ENCODE results near the gene EPB41L3. TPM values are rescaled to one million over a fixed set of nuclear protein-coding genes. Genes with fewer than 3 reads are reported as not detected.
A peak's percentile ranks its signal among the peaks of the same experiment; 100 is the strongest.

Gene EPB41L3
- total RNA-seq, 1 donor from 2014 or later: 58.1 TPM

DNA sequence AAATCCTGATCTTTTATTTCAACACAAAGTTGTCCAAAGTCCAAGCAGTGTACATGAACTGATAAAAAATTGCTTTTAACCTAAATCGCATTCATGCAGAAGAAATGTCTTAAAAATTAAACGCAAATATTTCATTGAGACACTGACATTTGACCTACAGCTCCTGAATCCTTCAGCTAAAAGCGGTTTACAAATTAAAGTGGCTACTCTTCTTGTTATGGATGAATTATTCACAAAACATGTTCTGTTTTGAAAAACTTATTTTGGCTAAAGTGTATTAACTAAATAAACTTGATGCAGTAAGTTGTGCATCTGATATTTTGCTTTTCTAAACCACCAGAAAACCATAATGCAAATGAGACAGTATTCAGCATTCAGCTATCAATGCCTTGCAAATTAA lies 2.2 kb downstream of the EPB41L3 start:
- Mint-ChIP-seq H3K27ac (no peak overlapping the region), H3K9me3 (no peaks in the 10 kb centered on the region), H3K4me1 (ENCODE audit: unreplicated experiment) (peaks cover 26% of the 10 kb centered on the region), H3K27me3 (peaks cover 29% of the 10 kb centered on the region), H3K36me3 (no peaks in the 10 kb centered on the region), H3K4me3 (peak overlapping the region; percentile 92)
- no peak for DNase-seq (ENCODE audit: extremely low spot score, unreplicated experiment)
- TF ChIP-seq, protein P1, sequence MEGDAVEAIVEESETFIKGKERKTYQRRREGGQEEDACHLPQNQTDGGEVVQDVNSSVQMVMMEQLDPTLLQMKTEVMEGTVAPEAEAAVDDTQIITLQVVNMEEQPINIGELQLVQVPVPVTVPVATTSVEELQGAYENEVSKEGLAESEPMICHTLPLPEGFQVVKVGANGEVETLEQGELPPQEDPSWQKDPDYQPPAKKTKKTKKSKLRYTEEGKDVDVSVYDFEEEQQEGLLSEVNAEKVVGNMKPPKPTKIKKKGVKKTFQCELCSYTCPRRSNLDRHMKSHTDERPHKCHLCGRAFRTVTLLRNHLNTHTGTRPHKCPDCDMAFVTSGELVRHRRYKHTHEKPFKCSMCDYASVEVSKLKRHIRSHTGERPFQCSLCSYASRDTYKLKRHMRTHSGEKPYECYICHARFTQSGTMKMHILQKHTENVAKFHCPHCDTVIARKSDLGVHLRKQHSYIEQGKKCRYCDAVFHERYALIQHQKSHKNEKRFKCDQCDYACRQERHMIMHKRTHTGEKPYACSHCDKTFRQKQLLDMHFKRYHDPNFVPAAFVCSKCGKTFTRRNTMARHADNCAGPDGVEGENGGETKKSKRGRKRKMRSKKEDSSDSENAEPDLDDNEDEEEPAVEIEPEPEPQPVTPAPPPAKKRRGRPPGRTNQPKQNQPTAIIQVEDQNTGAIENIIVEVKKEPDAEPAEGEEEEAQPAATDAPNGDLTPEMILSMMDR (conservative IDR thresholded peaks at IDR 0.05): no peak

DNA sequence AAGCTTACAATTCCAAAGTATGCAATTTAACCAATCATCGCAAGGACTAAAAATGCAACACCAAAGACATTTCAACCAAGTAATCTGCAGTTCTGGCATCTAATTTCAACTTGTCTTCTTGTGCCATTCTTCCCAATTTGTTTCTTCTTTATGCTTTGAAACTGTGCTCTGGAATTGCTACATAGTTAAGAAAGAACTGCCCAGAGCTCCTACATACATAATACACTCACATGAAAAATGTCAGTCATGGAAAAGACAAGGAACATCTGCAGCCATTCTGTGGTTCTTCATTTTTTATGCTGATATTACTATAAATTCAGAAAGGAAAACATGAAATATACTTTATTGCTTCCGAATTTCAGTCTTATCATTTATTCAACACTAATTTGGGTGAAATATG lies 4.4 kb downstream of the EPB41L3 start:
- H3K27me3 Mint-ChIP-seq: peaks cover 20% of the 10 kb centered on the region
- H3K4me3 Mint-ChIP-seq: no peak overlapping the region
- H3K27ac Mint-ChIP-seq: no peak overlapping the region
- peaks cover 4% of the 10 kb centered on the region for H3K36me3 Mint-ChIP-seq
- H3K4me1 Mint-ChIP-seq (ENCODE audit: unreplicated experiment): peaks cover 26% of the 10 kb centered on the region
- DNase-seq (ENCODE audit: extremely low spot score, unreplicated experiment): no peak
- TF ChIP-seq, protein P1 (conservative IDR thresholded peaks at IDR 0.05): no peak
- H3K9me3 Mint-ChIP-seq: no peaks in the 10 kb centered on the region

DNA sequence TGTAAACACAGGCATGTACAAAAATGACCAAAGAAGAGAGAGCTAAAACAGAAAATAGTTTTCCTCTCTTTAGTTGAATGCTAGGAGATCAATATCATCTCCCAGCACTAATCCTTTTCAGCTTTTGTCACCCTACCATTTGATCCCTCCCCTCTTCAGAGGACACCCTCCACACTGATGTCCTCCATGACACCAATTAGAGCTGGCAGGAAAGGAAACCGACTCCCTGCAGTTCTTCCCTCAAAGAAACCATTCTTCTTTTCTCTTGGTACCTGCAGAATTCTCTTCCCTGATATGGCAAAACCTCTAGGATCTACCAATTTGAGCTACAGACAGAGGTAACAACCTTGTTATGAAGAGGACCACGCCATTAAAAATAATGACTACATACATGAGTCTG lies 5.3 kb downstream of the EPB41L3 start:
- H3K27me3 Mint-ChIP-seq: peaks cover 16% of the 10 kb centered on the region
- DNase-seq (ENCODE audit: extremely low spot score, unreplicated experiment): no peak
- TF ChIP-seq, protein P1 (conservative IDR thresholded peaks at IDR 0.05): no peak
- H3K9me3 Mint-ChIP-seq: no peaks in the 10 kb centered on the region
- H3K36me3 Mint-ChIP-seq: peaks cover 4% of the 10 kb centered on the region
- no peak overlapping the region for H3K27ac Mint-ChIP-seq
- no peak overlapping the region for H3K4me3 Mint-ChIP-seq
- peaks cover 26% of the 10 kb centered on the region for H3K4me1 Mint-ChIP-seq (ENCODE audit: unreplicated experiment)

DNA sequence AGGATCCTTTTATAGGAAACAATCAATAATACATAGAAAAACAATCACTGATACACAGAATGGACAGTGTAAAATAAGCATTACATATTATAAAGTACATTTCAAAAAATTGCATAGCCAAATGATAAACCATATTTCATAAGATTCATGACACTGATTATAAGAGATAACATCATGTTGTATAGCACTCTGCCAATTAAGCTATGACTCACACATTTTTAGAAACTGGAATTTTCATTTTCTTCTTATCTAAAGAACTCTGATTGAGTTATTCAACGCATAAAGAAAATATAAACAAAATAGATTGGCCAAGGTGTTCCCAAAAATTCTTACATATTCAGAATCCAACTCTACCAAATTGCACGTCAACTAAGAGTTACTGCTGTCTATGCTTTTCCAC lies 5.9 kb downstream of the EPB41L3 start:
- Mint-ChIP-seq H3K4me1 (ENCODE audit: unreplicated experiment) (peaks cover 26% of the 10 kb centered on the region), H3K27ac (no peak overlapping the region), H3K27me3 (peaks cover 16% of the 10 kb centered on the region), H3K36me3 (peaks cover 4% of the 10 kb centered on the region), H3K4me3 (no peak overlapping the region), H3K9me3 (no peaks in the 10 kb centered on the region)
- no peak for DNase-seq (ENCODE audit: extremely low spot score, unreplicated experiment)
- TF ChIP-seq, protein P1 (conservative IDR thresholded peaks at IDR 0.05): no peak

DNA sequence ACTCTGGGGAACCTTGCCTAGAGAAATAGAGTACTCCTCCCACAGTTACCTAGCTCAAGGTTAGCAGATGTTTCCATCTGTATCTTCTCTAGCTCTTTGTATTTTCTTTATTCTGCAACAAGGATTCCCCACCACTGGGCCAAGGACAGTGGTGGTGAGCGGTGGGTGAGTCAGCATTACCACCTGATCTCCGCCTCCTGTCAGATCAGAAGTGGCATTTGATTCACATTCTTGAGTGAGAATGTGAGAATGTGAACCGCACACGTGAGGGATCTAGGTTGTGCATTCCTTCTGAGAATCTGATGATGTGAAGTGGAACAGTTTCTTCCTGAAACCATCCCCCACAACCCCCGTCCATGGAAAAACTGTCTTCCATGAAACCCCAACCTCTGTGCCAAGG lies 9.0 kb downstream of the EPB41L3 start:
- H3K9me3 Mint-ChIP-seq: no peaks in the 10 kb centered on the region
- TF ChIP-seq, protein P1 (conservative IDR thresholded peaks at IDR 0.05): no peak
- peaks cover 4% of the 10 kb centered on the region for H3K36me3 Mint-ChIP-seq
- H3K27me3 Mint-ChIP-seq: no peaks in the 10 kb centered on the region
- DNase-seq (ENCODE audit: extremely low spot score, unreplicated experiment): no peak
- no peak overlapping the region for H3K27ac Mint-ChIP-seq
- H3K4me3 Mint-ChIP-seq: no peak overlapping the region
- H3K4me1 Mint-ChIP-seq (ENCODE audit: unreplicated experiment): peaks cover 14% of the 10 kb centered on the region

DNA sequence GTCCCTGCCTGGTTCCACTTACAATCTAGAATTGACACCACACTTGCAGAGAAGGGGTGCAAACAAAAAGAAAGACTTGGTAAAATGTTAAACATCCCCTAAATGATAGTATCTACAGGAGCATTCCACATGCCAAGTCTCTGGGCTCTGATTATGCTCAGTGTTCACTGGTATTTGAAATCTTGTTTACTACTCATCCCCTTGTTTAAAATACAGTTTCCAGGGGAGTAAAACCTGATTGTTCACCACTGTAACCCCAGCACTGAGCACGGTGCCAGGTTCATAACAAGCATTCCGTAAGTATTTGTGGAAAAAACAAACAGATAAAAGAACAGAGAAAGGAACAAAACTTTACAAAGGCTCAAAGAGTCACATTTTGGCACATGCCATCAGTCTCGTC lies 11.7 kb downstream of the EPB41L3 start:
- Mint-ChIP-seq H3K9me3 (no peaks in the 10 kb centered on the region), H3K4me1 (ENCODE audit: unreplicated experiment) (peaks cover 19% of the 10 kb centered on the region), H3K27ac (no peak overlapping the region), H3K27me3 (no peaks in the 10 kb centered on the region), H3K36me3 (peaks cover 4% of the 10 kb centered on the region), H3K4me3 (no peak overlapping the region)
- no peak for DNase-seq (ENCODE audit: extremely low spot score, unreplicated experiment)
- TF ChIP-seq, protein P1 (conservative IDR thresholded peaks at IDR 0.05): no peak
